ENCODE measurements around the gene LRRC58.

- no peak for TF ChIP-seq POLR2A (IDR thresholded peaks at IDR 0.05)
- TF ChIP-seq CTCF (IDR thresholded peaks at IDR 0.05 in 4 of 5, conservative IDR thresholded peaks at IDR 0.05 in 1 of 5): no peak
Measured at GRCh38 chr3:120306519-120307455, 42.4 kb downstream of the LRRC58 start.

Data from gastrocnemius medialis (tissue), 4 donors.